Omental fat pad (tissue), 4 donors: ENCODE results near the gene PITHD1. TPM values are rescaled to one million over a fixed set of nuclear protein-coding genes. Genes with fewer than 3 reads are reported as not detected.
A peak's percentile ranks its signal among the peaks of the same experiment; 100 is the strongest.
"Not testable (repeated sequence)": the region's sequence is repeated elsewhere in the genome, so short reads cannot be mapped to it uniquely, and the experiment has no call there.

ENCODE experiments used
- ATAC-seq: fragments of 150-250 bp; one replicate; pipeline ENCODE4 v1.9.1; 2016; ENCODE audit warnings: mild to moderate bottlenecking, moderate library complexity; ENCODE audit not compliant: low FRiP score
- DNase-seq: peaks from one replicate; pipeline ENCODE4 v3.0.0-alpha.2; 2019; ENCODE audit warnings: low spot score
- CTCF ChIP-seq, 3 donors: fragments of 450-650 bp; IDR thresholded peaks; one replicate each; pipeline ENCODE4 v1.5.1; 2016 to 2017; ENCODE audit warnings: antibody characterized with exemption in 3 of 3, mild to moderate bottlenecking in 3 of 3, moderate library complexity in 2 of 3
- total RNA-seq, 4 donors: library from RNA; depleted of rRNA; stranded (reverse); fragments of >200 nt; gene quantifications; one replicate each; pipeline ENCODE4 v1.1.0, GENCODE V29; 2016

PITHD1 gene
- total RNA-seq, 4 donors from 2014 or later, result 44.3 to 58.8 (median 51.7) TPM

DNA sequence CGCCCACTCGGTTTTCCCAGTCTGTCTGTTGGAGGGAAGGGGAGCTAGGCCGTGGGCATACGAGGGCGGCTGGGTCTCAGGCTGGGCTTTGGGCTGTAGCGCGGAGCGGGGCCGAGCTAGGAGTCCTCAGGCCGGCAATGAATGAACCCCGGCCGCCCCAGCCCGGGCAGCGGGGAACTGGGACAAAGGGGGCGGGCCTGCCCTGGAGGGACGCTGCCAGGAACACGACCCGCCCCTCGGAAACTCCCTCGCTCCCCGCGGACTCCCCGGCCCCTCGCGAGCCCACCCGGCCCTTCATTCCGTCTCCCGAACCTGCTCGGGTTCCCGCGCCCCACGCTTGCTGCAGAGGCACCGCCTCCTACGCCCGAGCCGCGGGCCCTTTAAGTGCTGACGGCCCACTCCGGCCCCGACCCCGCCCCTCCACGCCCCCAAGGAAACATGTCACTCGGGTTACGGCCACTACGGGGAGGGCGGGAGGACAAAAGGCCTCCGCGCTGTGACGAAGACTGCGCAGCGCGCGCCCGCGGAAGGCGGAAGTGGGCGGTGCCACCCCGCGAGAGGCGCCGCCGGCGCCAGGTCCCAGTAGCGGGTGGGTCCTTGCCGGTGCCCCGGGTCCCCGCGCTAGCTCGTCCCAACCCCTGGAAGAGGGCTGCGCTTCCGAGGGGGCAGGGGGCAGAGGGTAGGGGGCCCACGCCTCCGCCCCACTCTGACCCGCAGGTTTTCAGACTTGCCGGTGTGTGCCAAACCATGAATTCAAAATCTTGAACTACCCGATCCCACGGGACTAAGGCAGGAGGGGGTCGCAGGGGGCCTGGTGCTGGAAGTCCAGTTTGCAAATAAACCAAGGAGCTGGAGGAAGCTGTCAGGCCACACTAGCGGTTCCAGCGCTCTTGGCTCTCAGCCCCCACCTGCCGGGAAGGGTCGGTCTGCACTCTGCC is 22.5 kb downstream of the PITHD1 start, which contains the start of gene GALE:
TSS of gene GALE (minus strand) at position 355 of the 938 bp plus-strand sequence. CDS start 1,747 bp downstream, outside the sequence.
- TF ChIP-seq CTCF (IDR thresholded peaks at IDR 0.05), result no peak
- ATAC-seq (peak; percentile 84), DNase-seq (peak; percentile 90)

DNA sequence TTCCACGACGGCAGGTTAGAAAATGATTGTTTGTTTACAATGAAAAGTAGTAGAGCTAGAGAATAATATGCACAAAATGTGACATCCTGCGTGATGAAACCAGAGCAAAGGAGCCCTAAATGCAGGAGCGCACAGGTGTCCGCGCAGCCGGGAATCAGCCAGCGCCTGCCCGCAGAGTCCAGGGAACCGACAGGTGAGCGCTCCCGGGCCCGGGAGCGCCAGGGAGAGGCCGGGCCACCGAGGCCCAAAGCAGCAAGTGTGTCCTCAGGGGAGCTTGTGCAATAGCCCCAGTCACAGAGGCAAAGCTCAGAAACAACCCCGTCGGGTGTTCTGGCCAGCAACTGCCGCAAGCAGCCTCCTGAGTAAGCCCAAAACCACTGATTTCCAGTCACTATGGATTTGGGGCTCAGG is 23.1 kb downstream of the PITHD1 start:
- DNase-seq (no peak), ATAC-seq (no peak)
- no peak for TF ChIP-seq CTCF (IDR thresholded peaks at IDR 0.05)

DNA sequence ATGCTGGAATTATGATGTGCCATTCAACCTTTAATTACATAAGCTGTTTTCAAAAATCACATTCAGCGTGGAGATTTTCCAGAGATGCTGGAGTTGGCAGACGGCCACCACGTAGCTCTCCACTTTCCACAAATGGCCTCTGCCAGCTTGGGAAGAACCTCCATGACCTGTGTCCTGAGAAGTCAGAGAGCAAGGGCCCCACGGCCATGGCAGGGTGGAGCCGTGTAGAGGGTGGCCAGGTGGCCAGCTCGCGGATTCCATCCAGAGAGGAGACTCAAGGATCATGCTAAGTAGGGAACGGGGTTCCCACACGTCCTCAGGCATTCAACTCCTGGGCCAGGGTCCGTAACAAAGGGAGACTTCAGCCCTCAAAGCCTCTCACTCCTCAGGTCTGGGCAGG is 23.7 kb downstream of the PITHD1 start:
- DNase-seq, result no peak
- ATAC-seq, result no peak
- TF ChIP-seq CTCF (IDR thresholded peaks at IDR 0.05), result no peak

- not testable (repeated sequence) for DNase-seq, ATAC-seq
Measured at GRCh38 chr1:23802809-23803342, 24.7 kb downstream of the PITHD1 start.

- no peak for DNase-seq
- ATAC-seq, result no peak
- TF ChIP-seq CTCF (IDR thresholded peaks at IDR 0.05), result no peak
Measured at GRCh38 chr1:23803674-23804073, 25.5 kb downstream of the PITHD1 start.

DNA sequence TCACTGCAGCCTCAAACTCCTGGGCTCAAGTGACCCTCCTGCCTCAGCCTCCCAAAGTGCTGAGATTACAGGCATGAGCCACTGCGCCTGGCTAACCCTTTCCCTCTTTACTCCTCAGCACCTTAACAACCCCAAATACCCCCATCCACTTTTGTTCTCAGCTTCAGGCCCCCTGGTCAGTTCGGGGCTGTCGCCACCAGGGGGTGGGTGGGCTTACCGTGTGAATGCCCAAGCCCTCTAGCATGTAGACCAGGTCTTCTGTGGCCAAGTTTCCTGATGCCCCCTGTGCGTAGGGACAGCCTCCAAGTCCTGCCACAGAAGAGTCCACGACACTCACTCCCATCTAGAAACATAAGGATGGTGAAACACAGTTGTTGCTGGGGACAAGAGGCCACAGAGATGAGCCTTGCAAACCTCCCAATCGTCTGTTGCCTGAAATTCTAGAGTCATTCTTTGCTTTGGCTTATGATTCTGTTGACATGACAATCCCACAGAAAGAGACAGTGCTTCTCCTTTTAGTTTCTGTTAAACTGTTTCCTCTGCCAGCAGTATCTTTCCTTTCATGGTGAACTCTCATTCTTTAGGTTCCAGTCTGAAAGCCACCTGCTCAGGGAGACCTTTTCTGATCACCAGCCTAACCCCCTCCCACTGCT is 26.1 kb downstream of the PITHD1 start:
- DNase-seq, result no peak
- ATAC-seq, result no peak
- no peak for TF ChIP-seq CTCF (IDR thresholded peaks at IDR 0.05)

DNA sequence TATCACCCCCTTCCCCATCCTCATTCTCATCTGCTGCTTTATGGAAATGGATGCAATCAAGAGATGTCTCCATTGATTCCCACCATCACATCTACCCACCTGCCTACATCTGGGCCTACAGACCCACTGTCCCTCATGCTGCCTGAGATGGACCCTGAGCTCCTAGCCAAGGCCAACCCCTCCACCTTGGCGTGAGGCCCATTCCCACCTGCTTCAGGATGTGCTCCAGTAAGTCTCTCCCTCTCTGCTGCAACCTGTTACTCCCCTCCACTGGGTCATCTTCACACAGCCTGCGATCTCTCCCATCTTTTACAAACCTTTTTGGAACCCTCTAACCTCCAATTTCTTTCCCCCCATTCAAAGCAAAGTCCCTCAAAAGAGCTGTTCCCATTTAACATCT is 26.8 kb downstream of the PITHD1 start:
- no peak for TF ChIP-seq CTCF (IDR thresholded peaks at IDR 0.05)
- ATAC-seq, result no peak
- no peak for DNase-seq
